Right lobe of liver (tissue), 6 donors: ENCODE data around the gene RER1. TPM values are rescaled to one million over a fixed set of nuclear protein-coding genes. Genes with fewer than 3 reads are reported as not detected.

Source experiments
- ATAC-seq, 4 donors: fragments of 200-7000 bp; cut with Tn5 transposase; one replicate each; pipeline ENCODE4 v1.9.1; 2020; ENCODE audit warnings: mild to moderate bottlenecking in 4 of 4, moderate library complexity in 4 of 4
- DNase-seq, 3 donors: peaks; one replicate each; pipeline ENCODE4 v3.0.0-alpha.2; 2020
- H3K27ac ChIP-seq, 3 donors: fragments of 200-600 bp; one replicate each; pipeline ENCODE4 v1.8.0; 2022
- H3K27me3 ChIP-seq, 2 donors: fragments of 200-600 bp; one replicate each; pipeline ENCODE4 v1.8.0; 2022
- H3K36me3 ChIP-seq, 4 donors: fragments of 200-600 bp; sonication (generic) in 1 of 4; one replicate each; pipeline versions ENCODE4 v1.5.1 to v1.8.0; 2017 to 2022; ENCODE audit warnings: control low read depth in 1 of 4
- H3K4me1 ChIP-seq, 4 donors: fragments of 200-600 bp; sonication (generic) in 1 of 4; one replicate each; pipeline versions ENCODE4 v1.5.1 to v1.8.0; 2017 to 2022; ENCODE audit warnings: control low read depth in 1 of 4
- H3K4me3 ChIP-seq, 3 donors: fragments of 200-600 bp; one replicate each; pipeline ENCODE4 v1.8.0; 2022
- H3K9me3 ChIP-seq, 4 donors: fragments of 200-600 bp; sonication (generic) in 1 of 4; one replicate each; pipeline versions ENCODE4 v1.5.1 to v1.8.0; 2017 to 2022; ENCODE audit warnings: control low read depth in 1 of 4
- POLR2A ChIP-seq: fragments of 450-650 bp; IDR thresholded peaks from one replicate; pipeline ENCODE4 v1.6.1; 2017; ENCODE audit warnings: antibody characterized with exemption, mild to moderate bottlenecking
- WGBS: methylation state at CpG from one replicate; pipeline ENCODE4 v1.1.6; 2018; ENCODE audit warnings: low coverage, low lambda C conversion rate; ENCODE audit not compliant: insufficient coverage; ENCODE audit errors: missing lambda C conversion rate; 5-methylcytosine and 5-hydroxymethylcytosine counted together
- intact Hi-C, 2 donors: fragments of 100-400 bp; cut with DNase I; formaldehyde crosslinking; loops; one replicate each; pipeline versions ENCODE4 v1.11.2 to v1.14.1; 2022
- total RNA-seq, 6 experiments: library from RNA; depleted of rRNA in 2 of 6; stranded (reverse); fragments of >200 nt in 2 of 6; fragmentation: NEBNext Ultra II Directional in 3 of 6; extraction: Animal tissue kit (Norgen Biotek cat#: 25700) in 3 of 6; gene quantifications; one replicate each; pipeline versions ENCODE4 v1.1.0 to v1.2.4, GENCODE V29; 2016 to 2023
- TF ChIP-seq, protein P1 (sequence below), 4 donors: fragments of 200-600 bp in 3 of 4; fragments of 450-650 bp in 1 of 4; IDR thresholded peaks; one replicate each; pipeline versions ENCODE4 v1.5.1 to v1.8.0; 2016 to 2022; ENCODE audit warnings: antibody characterized with exemption in 4 of 4, mild to moderate bottlenecking in 2 of 4
- donor health status: DM: no; HTN: yes; CAD: no.
- donor health status: DM: no; HTN: no; CAD: no.
- donor health status: DM: no; HTN: no; CAD: no.
- donor health status: DM: no; HTN: yes; CAD: no.
- donor health status: DM: no; HTN: yes; CAD: no.

Gene RER1
- total RNA-seq, 6 experiments from 2014 or later, result 76.5 to 166 (median 122) TPM

DNA sequence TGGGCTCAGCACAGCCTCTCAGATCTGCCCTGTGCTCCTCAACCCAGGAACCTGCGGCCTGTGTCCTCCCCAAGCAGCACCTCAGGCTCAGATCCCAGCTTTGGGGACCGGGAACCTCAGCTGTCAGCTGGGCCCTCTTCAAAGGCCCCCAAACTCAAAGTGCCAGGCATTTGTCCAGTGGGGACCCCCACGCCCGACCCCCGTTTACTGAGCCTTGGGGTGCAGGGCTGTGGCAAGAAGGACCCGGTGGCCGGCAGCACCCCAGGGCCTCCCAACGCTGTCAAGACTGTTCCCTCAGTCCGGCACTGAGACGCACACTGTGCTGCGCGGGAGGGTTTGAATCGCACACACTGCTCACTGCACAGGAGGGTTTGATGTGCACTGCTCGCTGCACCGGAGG lies 35.2 kb upstream of the RER1 start:
- no peak for ATAC-seq
- H3K27ac ChIP-seq, result no peak overlapping the region
- H3K4me3 ChIP-seq, result no peak overlapping the region
- H3K9me3 ChIP-seq, result no peaks in the 10 kb centered on the region
- WGBS, result 95% methylated on average over 4 of the region's 15 CpGs
- H3K4me1 ChIP-seq, result no peaks in the 10 kb centered on the region
- intact Hi-C loops, result no loop called here
- no peak for TF ChIP-seq POLR2A
- TF ChIP-seq, protein P1, sequence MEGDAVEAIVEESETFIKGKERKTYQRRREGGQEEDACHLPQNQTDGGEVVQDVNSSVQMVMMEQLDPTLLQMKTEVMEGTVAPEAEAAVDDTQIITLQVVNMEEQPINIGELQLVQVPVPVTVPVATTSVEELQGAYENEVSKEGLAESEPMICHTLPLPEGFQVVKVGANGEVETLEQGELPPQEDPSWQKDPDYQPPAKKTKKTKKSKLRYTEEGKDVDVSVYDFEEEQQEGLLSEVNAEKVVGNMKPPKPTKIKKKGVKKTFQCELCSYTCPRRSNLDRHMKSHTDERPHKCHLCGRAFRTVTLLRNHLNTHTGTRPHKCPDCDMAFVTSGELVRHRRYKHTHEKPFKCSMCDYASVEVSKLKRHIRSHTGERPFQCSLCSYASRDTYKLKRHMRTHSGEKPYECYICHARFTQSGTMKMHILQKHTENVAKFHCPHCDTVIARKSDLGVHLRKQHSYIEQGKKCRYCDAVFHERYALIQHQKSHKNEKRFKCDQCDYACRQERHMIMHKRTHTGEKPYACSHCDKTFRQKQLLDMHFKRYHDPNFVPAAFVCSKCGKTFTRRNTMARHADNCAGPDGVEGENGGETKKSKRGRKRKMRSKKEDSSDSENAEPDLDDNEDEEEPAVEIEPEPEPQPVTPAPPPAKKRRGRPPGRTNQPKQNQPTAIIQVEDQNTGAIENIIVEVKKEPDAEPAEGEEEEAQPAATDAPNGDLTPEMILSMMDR (IDR thresholded peaks at IDR 0.05), result no peak
- no peaks in the 10 kb centered on the region for H3K36me3 ChIP-seq
- H3K27me3 ChIP-seq, result no peaks in the 10 kb centered on the region
- DNase-seq, result peak in 2 of 3 donors; percentile 6 to 41

DNA sequence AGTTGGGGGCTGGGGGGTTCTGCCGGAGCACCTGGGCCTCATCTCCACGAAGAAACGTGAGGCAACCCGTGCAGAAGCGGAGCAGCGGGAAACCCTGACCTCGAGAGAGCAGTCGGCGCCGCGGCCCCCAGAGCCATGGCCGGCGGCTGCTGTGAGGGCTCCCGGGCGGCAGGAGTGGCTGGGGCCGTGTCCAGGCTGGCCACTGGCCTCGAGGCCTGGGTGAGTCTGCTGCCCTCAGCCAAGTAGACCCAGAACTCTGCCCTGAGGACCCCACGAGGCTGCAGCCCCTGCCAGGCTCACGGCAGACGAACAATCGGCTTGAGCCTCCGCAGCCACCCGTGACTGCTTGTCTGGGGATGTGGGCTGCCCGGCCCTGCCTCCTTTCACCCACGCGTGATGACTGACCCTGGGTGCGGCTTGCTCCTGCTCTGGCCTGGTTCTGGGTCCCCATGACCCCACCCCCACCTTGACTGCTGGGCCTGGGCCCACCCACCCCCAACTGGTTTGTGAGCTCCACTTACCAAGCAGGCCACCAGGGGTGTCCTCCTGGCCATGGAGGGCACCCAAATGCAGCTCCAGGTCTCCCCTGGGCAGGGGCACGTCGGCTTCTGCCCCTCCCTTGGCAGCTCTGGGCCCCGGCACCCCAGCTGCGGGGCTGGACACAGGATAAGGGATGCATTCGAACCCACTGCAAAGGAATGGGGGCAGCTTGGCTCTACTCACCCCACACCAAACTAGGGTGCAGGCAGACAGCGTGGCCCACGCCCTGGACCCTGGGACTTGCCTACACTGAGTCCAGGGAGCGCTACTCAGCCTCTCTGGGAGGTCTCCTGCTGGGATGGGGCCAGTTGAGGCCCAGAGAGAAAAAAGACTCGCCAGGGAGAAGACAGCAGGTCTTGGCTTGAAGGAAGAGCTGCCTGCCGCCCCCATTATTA lies 34.5 kb upstream of the RER1 start:
- intact Hi-C loops, result no loop called here
- 70% methylated on average over 2 of the region's 37 CpGs for WGBS
- Histone ChIP-seq H3K36me3 (no peaks in the 10 kb centered on the region), H3K4me1 (no peaks in the 10 kb centered on the region), H3K4me3 (no peak overlapping the region), H3K27ac (no peak overlapping the region), H3K9me3 (no peaks in the 10 kb centered on the region), H3K27me3 (no peaks in the 10 kb centered on the region)
- TF ChIP-seq, protein P1 (IDR thresholded peaks at IDR 0.05), result no peak
- TF ChIP-seq POLR2A, result no peak
- ATAC-seq, result no peak
- DNase-seq, result peak in 2 of 3 donors; percentile 17 to 31

DNA sequence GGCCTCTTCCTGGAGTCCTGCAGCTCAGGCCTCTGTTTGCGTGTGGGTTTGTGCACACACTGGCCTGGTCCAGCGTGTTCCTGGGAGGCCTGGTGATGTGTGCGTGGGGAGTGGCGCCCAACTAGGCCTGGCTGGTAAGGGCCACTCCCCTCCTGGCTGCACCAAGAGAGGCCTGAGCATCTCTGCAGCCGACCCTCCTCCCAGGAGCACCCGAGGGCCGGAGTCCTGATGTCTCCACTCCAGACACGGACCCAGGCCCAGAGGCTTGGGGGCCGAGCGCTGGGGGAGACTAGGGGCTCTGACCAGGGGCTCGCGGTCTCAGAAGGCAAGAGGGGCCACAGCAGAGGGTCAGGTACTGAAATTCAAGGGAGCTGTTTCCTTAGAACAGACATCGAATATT lies 33.6 kb upstream of the RER1 start:
- intact Hi-C loops, result no loop called here

DNA sequence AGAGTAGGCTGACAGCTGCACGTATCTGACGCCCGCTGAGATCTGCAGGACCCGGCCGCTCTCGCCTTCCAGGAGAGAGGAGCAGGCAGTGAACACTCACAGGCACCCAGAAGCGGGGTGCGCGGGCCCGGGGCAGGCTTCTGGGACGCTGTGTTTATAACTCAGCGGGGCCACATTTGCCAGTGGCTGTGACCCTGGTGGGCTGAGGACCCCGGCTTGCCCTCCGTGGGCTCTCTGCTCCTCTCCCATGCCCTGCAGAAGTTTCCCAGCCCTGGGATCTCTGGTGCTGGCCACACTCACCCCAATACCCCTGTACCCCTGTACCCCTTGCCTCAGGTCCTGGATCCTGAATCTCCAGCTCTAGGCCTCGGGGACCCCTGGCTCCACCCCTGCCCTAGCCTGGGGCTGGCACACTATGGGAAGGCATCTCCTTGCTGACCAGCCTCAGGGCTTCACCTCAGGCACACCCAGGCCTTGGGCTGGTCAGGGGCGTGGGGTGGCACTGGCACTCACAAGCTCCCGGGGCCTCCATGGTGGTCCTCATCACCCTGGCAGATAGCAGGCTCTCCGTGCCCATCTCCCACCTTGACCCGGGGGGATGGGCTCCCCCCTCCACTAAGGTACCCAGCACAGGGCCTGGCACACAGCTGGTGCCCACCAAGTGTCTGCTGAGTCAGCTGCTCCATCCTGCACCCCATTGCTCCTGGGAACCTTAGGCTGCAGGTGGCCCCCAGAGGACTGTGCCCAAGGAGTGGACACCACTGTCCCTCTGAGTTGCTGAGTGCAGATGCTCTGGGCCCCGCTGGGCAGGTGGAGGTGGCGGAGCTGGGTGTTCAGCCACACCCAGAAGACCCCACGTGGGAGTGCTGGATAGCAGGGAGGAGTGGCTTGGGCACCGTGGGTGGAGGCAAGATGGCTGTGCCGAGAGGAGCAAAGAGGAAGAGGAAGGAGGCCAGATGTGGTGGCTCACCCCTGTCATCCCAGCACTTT lies 32.7 kb upstream of the RER1 start:
- DNase-seq (peak in 2 of 3 donors; percentile 16 to 31), ATAC-seq (no peak)
- Histone ChIP-seq H3K4me3 (no peak overlapping the region), H3K36me3 (no peaks in the 10 kb centered on the region), H3K27me3 (no peaks in the 10 kb centered on the region), H3K27ac (no peak overlapping the region), H3K9me3 (no peaks in the 10 kb centered on the region), H3K4me1 (no peaks in the 10 kb centered on the region)
- TF ChIP-seq, protein P1 (IDR thresholded peaks at IDR 0.05), result no peak
- TF ChIP-seq POLR2A, result no peak
- intact Hi-C loops, result no loop called here
- WGBS, result 93% methylated on average over 6 of the region's 24 CpGs

More for the DNA sequence above, 33.6 kb upstream of the RER1 start:
- Histone ChIP-seq H3K36me3 (no peaks in the 10 kb centered on the region), H3K27me3 (no peaks in the 10 kb centered on the region), H3K9me3 (no peaks in the 10 kb centered on the region), H3K4me3 (no peak overlapping the region), H3K4me1 (no peaks in the 10 kb centered on the region), H3K27ac (no peak overlapping the region)
- no peak for TF ChIP-seq POLR2A
- TF ChIP-seq, protein P1 (IDR thresholded peaks at IDR 0.05), result no peak
- DNase-seq (peak in 2 of 3 donors; percentile 5 to 33), ATAC-seq (no peak)
- 80% methylated on average over 4 of the region's 13 CpGs for WGBS
